T-cell (primary cell): ENCODE data around the gene LSAMP. TPM values are rescaled to one million over a fixed set of nuclear protein-coding genes. Genes with fewer than 3 reads are reported as not detected.

Experiments used
- ATAC-seq, 4 experiments: fragments of 200-7000 bp in 3 of 4; fragments of 150-1000 bp in 1 of 4; cut with Tn5 transposase; replicated peaks in 1 of 4; 1 replicate in 3 of 4; 2 replicates in 1 of 4; pipeline ENCODE4 v1.10.0; 2021; ENCODE audit warnings: moderate library complexity in 3 of 4, mild to moderate bottlenecking in 2 of 4, moderate number of reproducible peaks in 1 of 4
- CTCF ChIA-PET, 2 donors: fragments of 300-600 bp; sonication (Branson Sonifier 250); formaldehyde crosslinking; loops; one replicate each; lab custom pipeline; 2022; ENCODE audit warnings: antibody characterized with exemption in 2 of 2; lab: Charles Lee
- POLR2A ChIA-PET, 2 donors: fragments of 300-600 bp; sonication (Branson Sonifier 250); formaldehyde crosslinking; loops; one replicate each; lab custom pipeline; 2022; ENCODE audit warnings: antibody characterized with exemption in 2 of 2; lab: Charles Lee
- DNase-seq, 35 experiments: peaks; one replicate each; pipeline versions ENCODE4 v3.0.0 to v3.0.0-alpha.2; 2013 to 2023
- H3K27ac ChIP-seq: one replicate; pipeline ENCODE4 v1.5.1; 2013; ENCODE audit warnings: low read length
- H3K27me3 ChIP-seq, 2 experiments: replicated peaks in 1 of 2; 1 replicate in 1 of 2; 2 replicates in 1 of 2; pipeline versions ENCODE4 v1.6.1 to v1.7.0; 2013; ENCODE audit warnings: low read length in 1 of 2, mixed read lengths in 1 of 2; ENCODE audit not compliant: control insufficient read depth in 2 of 2, insufficient read depth in 2 of 2; ENCODE audit errors: extremely low read depth in 1 of 2
- H3K36me3 ChIP-seq, 2 donors: 1 replicate in 1 of 2; 2 replicates in 1 of 2; pipeline versions ENCODE4 v1.6.1 to v1.7.0; 2013; ENCODE audit warnings: low read length in 1 of 2; ENCODE audit not compliant: control insufficient read depth in 2 of 2, insufficient read depth in 1 of 2; ENCODE audit errors: extremely low read depth in 1 of 2
- H3K4me1 ChIP-seq, 2 experiments: 1 replicate in 1 of 2; 2 replicates in 1 of 2; pipeline versions ENCODE4 v1.6.1 to v1.7.0; 2013; ENCODE audit warnings: low read length in 2 of 2, mixed read lengths in 1 of 2; ENCODE audit not compliant: insufficient read depth in 2 of 2, control insufficient read depth in 1 of 2; ENCODE audit errors: extremely low read depth in 1 of 2
- H3K4me3 ChIP-seq, 2 donors: 1 replicate in 1 of 2; 2 replicates in 1 of 2; pipeline versions ENCODE4 v1.5.1 to v1.7.0; 2013; ENCODE audit warnings: mild to moderate bottlenecking in 2 of 2, low read length in 1 of 2, moderate library complexity in 1 of 2; ENCODE audit not compliant: control insufficient read depth in 1 of 2; ENCODE audit errors: extremely low read depth in 1 of 2
- H3K9me3 ChIP-seq: 2 replicates; pipeline ENCODE4 v1.7.0; 2013
- H3K27ac Mint-ChIP-seq, 2 donors: one replicate each; pipeline ENCODE4 v1.8.0; 2020 to 2021; ENCODE audit warnings: mild to moderate bottlenecking in 2 of 2, mixed read lengths in 2 of 2
- H3K27me3 Mint-ChIP-seq, 2 donors: one replicate each; pipeline ENCODE4 v1.8.0; 2021 to 2022; ENCODE audit warnings: mixed read lengths in 2 of 2
- H3K36me3 Mint-ChIP-seq: one replicate; pipeline ENCODE4 v1.8.0; 2021; ENCODE audit warnings: mixed read lengths
- H3K4me1 Mint-ChIP-seq, 3 donors: one replicate each; pipeline ENCODE4 v1.8.0; 2020 to 2022; ENCODE audit warnings: mixed read lengths in 3 of 3, mild to moderate bottlenecking in 1 of 3
- H3K4me3 Mint-ChIP-seq, 3 donors: one replicate each; pipeline ENCODE4 v1.8.0; 2020 to 2022; ENCODE audit warnings: mild to moderate bottlenecking in 3 of 3, mixed read lengths in 3 of 3, moderate library complexity in 3 of 3
- H3K9me3 Mint-ChIP-seq, 3 donors: one replicate each; pipeline ENCODE4 v1.8.0; 2020 to 2022; ENCODE audit warnings: mixed read lengths in 3 of 3
- WGBS: methylation state at CpG from one replicate; pipeline ENCODE4 v1.1.5; 2013; ENCODE audit warnings: missing lambda C conversion rate; ENCODE audit not compliant: insufficient coverage; 5-methylcytosine and 5-hydroxymethylcytosine counted together
- total RNA-seq, 35 experiments: library from RNA in 6 of 35; stranded (reverse) in 6 of 35; fragments of 120-200 nt in 1 of 35; gene quantifications; one replicate each; pipeline versions ENCODE4 v1.2.1 to v1.2.4 and lab custom pipeline; 2013 to 2026

Gene LSAMP
- total RNA-seq, 5 donors from 2014 or later (not counting 1 experiment from before 2014, with no cell fraction given), result 0.03 to 0.28 (median 0.06) TPM; not detected in 2

- H3K4me1 ChIP-seq, result peaks cover 4 to 21% of the 10 kb centered on the region in 2 experiments
- Mint-ChIP-seq H3K4me1 (peaks cover 29 to 45% (median 39%) of the 10 kb centered on the region in 3 donors), H3K4me3 (no peak overlapping the region), H3K36me3 (no peaks in the 10 kb centered on the region), H3K27ac (no peak overlapping the region), H3K27me3 (no peaks in the 10 kb centered on the region), H3K9me3 (no peaks in the 10 kb centered on the region)
- POLR2A ChIA-PET, result no interaction called here
- H3K4me3 ChIP-seq, result no peak overlapping the region
- WGBS, result 74% methylated on average over 3 of the region's 4 CpGs
- DNase-seq, result no peak
- ATAC-seq, result no peak
- no peaks in the 10 kb centered on the region for H3K27me3 ChIP-seq
- CTCF ChIA-PET, result interaction anchor here (0.6 to 1.5 kb wide), 4 partner anchors 16 to 44 kb away, joined by 3 to 4 read pairs (median 3); no protein-coding TSS in a partner anchor
- H3K9me3 ChIP-seq, result no peaks in the 10 kb centered on the region
- no peak overlapping the region for H3K27ac ChIP-seq
- no peaks in the 10 kb centered on the region for H3K36me3 ChIP-seq
Measured at GRCh38 chr3:115789481-115789880, 655.8 kb downstream of the LSAMP start.

DNA sequence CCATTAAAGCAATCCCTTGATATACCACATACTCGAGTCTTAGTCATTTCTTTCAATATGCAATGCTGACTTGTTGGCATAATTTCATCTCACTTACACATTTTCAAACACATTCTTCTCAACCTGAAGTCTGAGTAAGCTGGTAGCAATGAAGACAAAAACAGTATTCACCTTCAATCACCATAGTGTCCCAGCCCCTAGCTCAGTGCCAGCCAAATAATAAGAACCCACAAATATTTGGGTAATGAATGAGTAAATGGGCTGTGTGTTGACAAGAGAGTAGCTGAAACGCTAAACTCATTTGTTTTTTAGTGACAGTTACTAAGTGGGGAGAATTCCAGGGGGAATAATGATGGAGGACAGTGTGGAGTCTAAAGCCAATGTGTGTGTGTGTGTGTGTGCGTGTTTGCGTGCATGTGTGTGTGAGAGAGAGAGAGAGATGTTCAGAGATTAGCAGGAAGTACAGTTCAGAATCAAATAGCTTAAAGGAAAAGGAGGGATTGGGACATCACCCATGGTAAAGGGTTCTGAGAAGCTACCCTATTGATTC, 656.3 kb downstream of the LSAMP start:
- DNase-seq (no peak), ATAC-seq (no peak)
- Histone ChIP-seq H3K27ac (no peak overlapping the region), H3K36me3 (no peaks in the 10 kb centered on the region), H3K9me3 (no peaks in the 10 kb centered on the region), H3K27me3 (no peaks in the 10 kb centered on the region), H3K4me1 (peaks cover 4 to 21% of the 10 kb centered on the region in 2 experiments), H3K4me3 (no peak overlapping the region)
- H3K9me3 Mint-ChIP-seq, result no peaks in the 10 kb centered on the region
- H3K4me3 Mint-ChIP-seq, result no peak overlapping the region
- CTCF ChIA-PET, result interaction anchor here (0.5 to 1.5 kb wide), 5 partner anchors 15 to 162 kb away, joined by 3 to 4 read pairs (median 3); no protein-coding TSS in a partner anchor
- H3K36me3 Mint-ChIP-seq, result no peaks in the 10 kb centered on the region
- H3K27ac Mint-ChIP-seq, result no peak overlapping the region
- peaks cover 30 to 47% (median 41%) of the 10 kb centered on the region in 3 donors for H3K4me1 Mint-ChIP-seq
- no peaks in the 10 kb centered on the region for H3K27me3 Mint-ChIP-seq
- WGBS, result 82% methylated on average over 4 of the region's 4 CpGs
- POLR2A ChIA-PET, result no interaction called here

- no peak for ATAC-seq
- Mint-ChIP-seq H3K27me3 (no peaks in the 10 kb centered on the region), H3K36me3 (no peaks in the 10 kb centered on the region), H3K9me3 (no peaks in the 10 kb centered on the region), H3K4me1 (peaks cover 22 to 42% (median 35%) of the 10 kb centered on the region in 3 donors), H3K27ac (no peak overlapping the region), H3K4me3 (no peak overlapping the region)
- no CpG with 5 or more reads among the region's 2 CpGs for WGBS
- Histone ChIP-seq H3K9me3 (no peaks in the 10 kb centered on the region), H3K36me3 (no peaks in the 10 kb centered on the region), H3K27me3 (no peaks in the 10 kb centered on the region), H3K4me1 (peaks cover 2 to 25% of the 10 kb centered on the region in 2 experiments), H3K27ac (no peak overlapping the region), H3K4me3 (no peak overlapping the region)
- DNase-seq, result no peak
- CTCF ChIA-PET, result interaction anchor here in 1 of 2 donors (1.1 kb wide), 1 partner anchor 17 kb away, joined by 4 read pairs; no protein-coding TSS in a partner anchor
- POLR2A ChIA-PET, result no interaction called here
Measured at GRCh38 chr3:115787818-115788217, 657.5 kb downstream of the LSAMP start.

DNA sequence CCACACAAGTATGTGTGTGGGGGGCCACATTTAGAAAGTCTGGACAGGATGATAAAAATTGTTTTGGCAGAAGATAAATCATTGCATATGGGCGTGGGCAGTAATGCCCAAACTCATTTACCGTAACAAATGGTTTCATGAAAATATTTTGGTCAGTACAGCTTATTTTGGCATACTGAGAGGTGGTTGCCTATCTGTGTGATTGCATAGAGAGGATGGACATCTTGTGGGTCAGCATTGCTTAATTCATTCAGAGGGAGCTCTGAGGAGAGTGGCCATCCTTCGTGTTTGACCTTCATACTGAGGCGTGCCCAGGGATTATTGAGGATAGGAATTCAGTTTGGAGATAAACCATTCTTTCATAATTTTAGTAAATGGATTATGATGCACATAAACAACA, 659.5 kb downstream of the LSAMP start:
- no peak overlapping the region for H3K27ac ChIP-seq
- no peaks in the 10 kb centered on the region for H3K27me3 ChIP-seq
- H3K9me3 ChIP-seq, result no peaks in the 10 kb centered on the region
- 94% methylated on average over 2 of the region's 4 CpGs for WGBS
- Mint-ChIP-seq H3K9me3 (no peaks in the 10 kb centered on the region), H3K27ac (no peak overlapping the region), H3K4me1 (peaks cover 11 to 25% (median 20%) of the 10 kb centered on the region in 3 donors), H3K27me3 (no peaks in the 10 kb centered on the region), H3K4me3 (peak overlapping the region in 1 of 3 donors; percentile 21), H3K36me3 (no peaks in the 10 kb centered on the region)
- H3K4me3 ChIP-seq, result no peak overlapping the region
- POLR2A ChIA-PET, result interaction anchor here in 1 of 2 donors (0.7 kb wide), 1 partner anchor 50 kb away, joined by 3 read pairs; no protein-coding TSS in a partner anchor
- DNase-seq (no peak), ATAC-seq (no peak)
- CTCF ChIA-PET, result interaction anchor here (0.7 to 2.2 kb wide), 5 partner anchors 13 to 633 kb away, joined by 3 to 7 read pairs (median 4); no protein-coding TSS in a partner anchor
- no peaks in the 10 kb centered on the region for H3K36me3 ChIP-seq
- peaks cover 2 to 15% of the 10 kb centered on the region in 2 experiments for H3K4me1 ChIP-seq

GRCh38 chr3:115784739-115785536, 660.3 kb downstream of the LSAMP start:
- H3K27me3 ChIP-seq, result no peaks in the 10 kb centered on the region
- H3K4me1 Mint-ChIP-seq, result peaks cover 11 to 17% (median 16%) of the 10 kb centered on the region in 3 donors
- WGBS, result 17% methylated on average over 10 of the region's 11 CpGs
- peaks cover 2 to 15% of the 10 kb centered on the region in 2 experiments for H3K4me1 ChIP-seq
- ChIA-PET POLR2A (interaction anchor here (0.6 to 1.7 kb wide), 3 partner anchors 50 to 753 kb away, joined by 3 to 11 read pairs (median 3); partner anchors contain the start of gene ZBTB20 (in 1 of the 2)), CTCF (interaction anchor here (0.6 to 2.2 kb wide), 26 partner anchors 8 to 1729 kb away, joined by 3 to 14 read pairs (median 4); no protein-coding TSS in a partner anchor)
- H3K36me3 Mint-ChIP-seq, result no peaks in the 10 kb centered on the region
- H3K27me3 Mint-ChIP-seq, result no peaks in the 10 kb centered on the region
- ATAC-seq, result no peak
- H3K4me3 Mint-ChIP-seq, result peak overlapping the region; percentile 87 to 94 (median 93)
- peak in 2 of 35 experiments; percentile 4 to 42 for DNase-seq
- no peaks in the 10 kb centered on the region for H3K9me3 ChIP-seq
- peak overlapping the region; percentile 96 to 98 for H3K27ac Mint-ChIP-seq
- H3K27ac ChIP-seq, result peak overlapping the region; percentile 97
- peak overlapping the region; percentile 64 to 79 for H3K4me3 ChIP-seq
- no peaks in the 10 kb centered on the region for H3K9me3 Mint-ChIP-seq
- H3K36me3 ChIP-seq, result no peaks in the 10 kb centered on the region
